Epithelial cell of esophagus (primary cell): ENCODE results near the gene GNAO1.

Source experiments
- DNase-seq: peaks from one replicate; pipeline ENCODE4 v3.0.0; 2010; ENCODE audit warnings: low read depth
- H3K4me3 ChIP-seq: 2 replicates; pipeline ENCODE4 v1.5.1; 2011; ENCODE audit warnings: mild to moderate bottlenecking, low read length, control low read depth
- CTCF ChIP-seq: IDR thresholded peaks from 2 replicates; pipeline ENCODE4 v1.5.1; 2011; ENCODE audit warnings: low read depth, mild to moderate bottlenecking, low read length, control low read depth, inconsistent platforms; ENCODE audit not compliant: insufficient read depth; ENCODE audit errors: missing control alignments

GNAO1 gene

GRCh38 chr16:56295739-56296527 lies 104.6 kb downstream of the GNAO1 start:
- no peak overlapping the region for H3K4me3 ChIP-seq
- no peak for DNase-seq
- TF ChIP-seq CTCF: no peak

- H3K4me3 ChIP-seq: no peak overlapping the region
- DNase-seq: no peak
- TF ChIP-seq CTCF: no peak
These were observed 106.4 kb downstream of the GNAO1 start for GRCh38 chr16:56297684-56298083.

GRCh38 chr16:56298116-56298515 lies 106.8 kb downstream of the GNAO1 start:
- no peak overlapping the region for H3K4me3 ChIP-seq
- no peak for TF ChIP-seq CTCF
- no peak for DNase-seq

- no peak overlapping the region for H3K4me3 ChIP-seq
- DNase-seq: no peak
- no peak for TF ChIP-seq CTCF
These were observed 107.8 kb downstream of the GNAO1 start for GRCh38 chr16:56298948-56299596.

GRCh38 chr16:56300242-56300623 lies 108.9 kb downstream of the GNAO1 start:
- DNase-seq: no peak
- no peak overlapping the region for H3K4me3 ChIP-seq
- no peak for TF ChIP-seq CTCF

GRCh38 chr16:56300891-56301850 lies 109.9 kb downstream of the GNAO1 start:
- peak; percentile 37 for DNase-seq
- no peak for TF ChIP-seq CTCF
- H3K4me3 ChIP-seq: no peak overlapping the region
